ENCODE measurements around the gene MXRA8.

Gene MXRA8

GRCh38 chr1:1377540-1378205 lies 19.3 kb upstream of the MXRA8 start:
- Histone ChIP-seq H3K4me3 (ENCODE audit: low read length) (no peak overlapping the region), H3K79me2 (ENCODE audit: control insufficient read depth, insufficient read depth, low read length) (peaks cover 10% of the 10 kb centered on the region), H4K8ac (ENCODE audit: low read depth, low read length) (no peak overlapping the region), H3K27me3 (ENCODE audit: insufficient read depth, low read length, poor library complexity) (no peaks in the 10 kb centered on the region), H3K4me1 (ENCODE audit: control insufficient read depth, low read depth, low read length) (no peaks in the 10 kb centered on the region), H3K27ac (ENCODE audit: low read depth, low read length) (no peak overlapping the region), H3K18ac (ENCODE audit: low read length) (no peak overlapping the region), H2BK15ac (replicated peaks; ENCODE audit: low read depth) (no peak overlapping the region), H4K5ac (ENCODE audit: low read length) (no peak overlapping the region), H3K36me3 (ENCODE audit: control insufficient read depth, insufficient read depth, low read length) (no peaks in the 10 kb centered on the region), H2BK120ac (ENCODE audit: low read depth, low read length) (no peak overlapping the region), H3K4me2 (ENCODE audit: low read length) (no peak overlapping the region), H2AK5ac (ENCODE audit: low read length) (no peak overlapping the region), H3K4ac (ENCODE audit: low read depth, low read length) (no peak overlapping the region), H3K79me1 (ENCODE audit: low read length) (peaks cover 9% of the 10 kb centered on the region), H3K23ac (ENCODE audit: low read length) (no peak overlapping the region), H3K56ac (ENCODE audit: low read length) (no peak overlapping the region), H2BK5ac (ENCODE audit: low read length) (no peak overlapping the region), H3K9ac (ENCODE audit: low read length) (no peak overlapping the region)
- no peak for DNase-seq
- whole genome bisulfite sequencing (ENCODE audit: extremely low coverage, insufficient coverage, low lambda C conversion rate): no CpG with 5 or more reads among the region's 16 CpGs

- no peaks in the 10 kb centered on the region for H3K36me3 ChIP-seq (ENCODE audit: control insufficient read depth, insufficient read depth, low read length)
- no peak overlapping the region for H4K8ac ChIP-seq (ENCODE audit: low read depth, low read length)
- no peak overlapping the region for H2BK120ac ChIP-seq (ENCODE audit: low read depth, low read length)
- no peak overlapping the region for H3K9ac ChIP-seq (ENCODE audit: low read length)
- H2BK5ac ChIP-seq (ENCODE audit: low read length): no peak overlapping the region
- no peak overlapping the region for H2AK5ac ChIP-seq (ENCODE audit: low read length)
- no peak overlapping the region for H3K56ac ChIP-seq (ENCODE audit: low read length)
- H3K79me2 ChIP-seq (ENCODE audit: control insufficient read depth, insufficient read depth, low read length): peaks cover 10% of the 10 kb centered on the region
- no peak overlapping the region for H3K4me3 ChIP-seq (ENCODE audit: low read length)
- no peak overlapping the region for H3K4ac ChIP-seq (ENCODE audit: low read depth, low read length)
- no peaks in the 10 kb centered on the region for H3K27me3 ChIP-seq (ENCODE audit: insufficient read depth, low read length, poor library complexity)
- H3K18ac ChIP-seq (ENCODE audit: low read length): no peak overlapping the region
- peaks cover 8% of the 10 kb centered on the region for H3K79me1 ChIP-seq (ENCODE audit: low read length)
- H2BK15ac ChIP-seq (replicated peaks; ENCODE audit: low read depth): no peak overlapping the region
- H3K4me1 ChIP-seq (ENCODE audit: control insufficient read depth, low read depth, low read length): no peaks in the 10 kb centered on the region
- H4K5ac ChIP-seq (ENCODE audit: low read length): no peak overlapping the region
- no CpG with 5 or more reads among the region's 10 CpGs for WGBS (ENCODE audit: extremely low coverage, insufficient coverage, low lambda C conversion rate)
- H3K27ac ChIP-seq (ENCODE audit: low read depth, low read length): no peak overlapping the region
- H3K23ac ChIP-seq (ENCODE audit: low read length): no peak overlapping the region
- DNase-seq: no peak
- no peak overlapping the region for H3K4me2 ChIP-seq (ENCODE audit: low read length)
Measured at GRCh38 chr1:1376551-1377226, 18.3 kb upstream of the MXRA8 start.

- no CpG with 5 or more reads among the region's 85 CpGs for WGBS (ENCODE audit: extremely low coverage, insufficient coverage, low lambda C conversion rate)
- Histone ChIP-seq H3K4me1 (ENCODE audit: control insufficient read depth, low read depth, low read length) (no peaks in the 10 kb centered on the region), H2BK15ac (replicated peaks; ENCODE audit: low read depth) (no peak within 1 kb of the TSS), H3K18ac (ENCODE audit: low read length) (no peak within 1 kb of the TSS), H4K8ac (ENCODE audit: low read depth, low read length) (peak within 1 kb of the TSS; percentile 92), H2BK5ac (ENCODE audit: low read length) (no peak within 1 kb of the TSS), H3K9ac (ENCODE audit: low read length) (peak within 1 kb of the TSS; percentile 95), H3K79me2 (ENCODE audit: control insufficient read depth, insufficient read depth, low read length) (peaks cover 10% of the 10 kb centered on the region), H3K79me1 (ENCODE audit: low read length) (peaks cover 7% of the 10 kb centered on the region), H4K5ac (ENCODE audit: low read length) (no peak within 1 kb of the TSS), H2AK5ac (ENCODE audit: low read length) (no peak within 1 kb of the TSS), H3K27me3 (ENCODE audit: insufficient read depth, low read length, poor library complexity) (no peaks in the 10 kb centered on the region), H3K4me2 (ENCODE audit: low read length) (peak within 1 kb of the TSS; percentile 83), H2BK120ac (ENCODE audit: low read depth, low read length) (no peak within 1 kb of the TSS), H3K27ac (ENCODE audit: low read depth, low read length) (peak within 1 kb of the TSS; percentile 82), H3K56ac (ENCODE audit: low read length) (peak within 1 kb of the TSS; percentile 95), H3K23ac (ENCODE audit: low read length) (peak within 1 kb of the TSS; percentile 48), H3K4ac (ENCODE audit: low read depth, low read length) (peak within 1 kb of the TSS; percentile 36), H3K36me3 (ENCODE audit: control insufficient read depth, insufficient read depth, low read length) (no peaks in the 10 kb centered on the region), H3K4me3 (ENCODE audit: low read length) (peak within 1 kb of the TSS; percentile 94)
- peak; percentile 100 for DNase-seq
Measured at GRCh38 chr1:1374929-1375662, 16.7 kb upstream of the MXRA8 start, which contains the start of gene AURKAIP1. Gene AURKAIP1 (minus strand): TSS chr1:1375207. CDS start chr1:1374756, 451 bp downstream.

GRCh38 chr1:1374589-1374928 lies 16.2 kb upstream of the MXRA8 start:
- H2AK5ac ChIP-seq (ENCODE audit: low read length): no peak overlapping the region
- H3K79me1 ChIP-seq (ENCODE audit: low read length): peaks cover 7% of the 10 kb centered on the region
- H3K4me3 ChIP-seq (ENCODE audit: low read length): peak overlapping the region; percentile 94
- peak overlapping the region; percentile 95 for H3K9ac ChIP-seq (ENCODE audit: low read length)
- H2BK15ac ChIP-seq (replicated peaks; ENCODE audit: low read depth): no peak overlapping the region
- H3K4me2 ChIP-seq (ENCODE audit: low read length): peak overlapping the region; percentile 83
- H3K27me3 ChIP-seq (ENCODE audit: insufficient read depth, low read length, poor library complexity): no peaks in the 10 kb centered on the region
- no peak for DNase-seq
- H3K23ac ChIP-seq (ENCODE audit: low read length): peak overlapping the region; percentile 48
- no CpG with 5 or more reads among the region's 24 CpGs for WGBS (ENCODE audit: extremely low coverage, insufficient coverage, low lambda C conversion rate)
- peak overlapping the region; percentile 36 for H3K4ac ChIP-seq (ENCODE audit: low read depth, low read length)
- H2BK120ac ChIP-seq (ENCODE audit: low read depth, low read length): no peak overlapping the region
- peak overlapping the region; percentile 95 for H3K56ac ChIP-seq (ENCODE audit: low read length)
- H4K5ac ChIP-seq (ENCODE audit: low read length): no peak overlapping the region
- no peak overlapping the region for H2BK5ac ChIP-seq (ENCODE audit: low read length)
- peak overlapping the region; percentile 92 for H4K8ac ChIP-seq (ENCODE audit: low read depth, low read length)
- H3K18ac ChIP-seq (ENCODE audit: low read length): no peak overlapping the region
- H3K36me3 ChIP-seq (ENCODE audit: control insufficient read depth, insufficient read depth, low read length): no peaks in the 10 kb centered on the region
- peak overlapping the region; percentile 82 for H3K27ac ChIP-seq (ENCODE audit: low read depth, low read length)
- H3K4me1 ChIP-seq (ENCODE audit: control insufficient read depth, low read depth, low read length): no peaks in the 10 kb centered on the region
- H3K79me2 ChIP-seq (ENCODE audit: control insufficient read depth, insufficient read depth, low read length): peaks cover 10% of the 10 kb centered on the region

GRCh38 chr1:1373815-1374588 lies 15.6 kb upstream of the MXRA8 start:
- H3K4me2 ChIP-seq (ENCODE audit: low read length): peak overlapping the region; percentile 83
- no peaks in the 10 kb centered on the region for H3K4me1 ChIP-seq (ENCODE audit: control insufficient read depth, low read depth, low read length)
- H2BK5ac ChIP-seq (ENCODE audit: low read length): no peak overlapping the region
- H3K79me1 ChIP-seq (ENCODE audit: low read length): peaks cover 7% of the 10 kb centered on the region
- peak overlapping the region; percentile 95 for H3K56ac ChIP-seq (ENCODE audit: low read length)
- no peak overlapping the region for H3K18ac ChIP-seq (ENCODE audit: low read length)
- H3K4me3 ChIP-seq (ENCODE audit: low read length): peak overlapping the region; percentile 94
- no peak overlapping the region for H3K4ac ChIP-seq (ENCODE audit: low read depth, low read length)
- no peaks in the 10 kb centered on the region for H3K36me3 ChIP-seq (ENCODE audit: control insufficient read depth, insufficient read depth, low read length)
- no CpG with 5 or more reads among the region's 52 CpGs for WGBS (ENCODE audit: extremely low coverage, insufficient coverage, low lambda C conversion rate)
- H2BK120ac ChIP-seq (ENCODE audit: low read depth, low read length): no peak overlapping the region
- H2AK5ac ChIP-seq (ENCODE audit: low read length): no peak overlapping the region
- H4K8ac ChIP-seq (ENCODE audit: low read depth, low read length): no peak overlapping the region
- H2BK15ac ChIP-seq (replicated peaks; ENCODE audit: low read depth): no peak overlapping the region
- H4K5ac ChIP-seq (ENCODE audit: low read length): no peak overlapping the region
- H3K23ac ChIP-seq (ENCODE audit: low read length): peak overlapping the region; percentile 48
- peak overlapping the region; percentile 95 for H3K9ac ChIP-seq (ENCODE audit: low read length)
- H3K79me2 ChIP-seq (ENCODE audit: control insufficient read depth, insufficient read depth, low read length): peaks cover 10% of the 10 kb centered on the region
- H3K27ac ChIP-seq (ENCODE audit: low read depth, low read length): no peak overlapping the region
- DNase-seq: no peak
- H3K27me3 ChIP-seq (ENCODE audit: insufficient read depth, low read length, poor library complexity): no peaks in the 10 kb centered on the region

Measured in mesendoderm (in vitro differentiated cells).